GM19025 (cell line): ENCODE measurements around the gene RFC2.
"Not testable (repeated sequence)": the region's sequence is repeated elsewhere in the genome, so short reads cannot be mapped to it uniquely, and the experiment has no call there.

Experiments
- ATAC-seq: cut with Tn5 transposase; IDR thresholded peaks from one replicate; pipeline ENCODE4 v1.9.1; 2021; ENCODE audit warnings: mild to moderate bottlenecking, low read depth, moderate library complexity; ENCODE audit not compliant: unreplicated experiment

RFC2 gene

DNA sequence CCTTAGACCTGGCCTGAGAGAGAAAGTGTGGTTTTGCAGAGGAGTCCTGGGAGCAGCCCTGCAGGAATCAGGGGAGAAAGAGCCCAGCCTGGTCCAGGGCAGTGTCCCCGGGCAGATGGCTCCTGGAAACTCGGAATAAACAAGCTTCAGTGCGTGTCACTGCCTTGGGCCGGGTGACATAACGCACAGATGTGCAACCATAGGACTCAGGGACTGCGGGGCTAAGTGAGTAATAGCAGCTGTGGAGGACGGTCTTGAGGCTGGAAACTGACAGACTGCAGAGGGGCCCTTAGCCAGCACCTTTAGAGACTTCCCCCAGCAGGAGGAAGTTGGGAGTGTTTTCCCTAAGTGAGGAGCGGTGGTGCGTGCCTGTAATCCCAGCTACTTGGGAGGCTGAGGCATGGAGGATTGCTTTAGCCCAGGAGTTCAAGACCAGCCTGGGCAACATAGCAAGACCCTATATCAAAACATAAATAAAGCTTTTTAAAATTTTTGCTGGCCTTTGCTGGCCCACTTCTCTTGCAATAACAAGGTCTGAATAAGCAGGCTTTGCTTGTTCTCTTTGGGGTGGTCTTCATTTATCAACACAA is 29.8 kb upstream of the RFC2 start:
- no peak for ATAC-seq

DNA sequence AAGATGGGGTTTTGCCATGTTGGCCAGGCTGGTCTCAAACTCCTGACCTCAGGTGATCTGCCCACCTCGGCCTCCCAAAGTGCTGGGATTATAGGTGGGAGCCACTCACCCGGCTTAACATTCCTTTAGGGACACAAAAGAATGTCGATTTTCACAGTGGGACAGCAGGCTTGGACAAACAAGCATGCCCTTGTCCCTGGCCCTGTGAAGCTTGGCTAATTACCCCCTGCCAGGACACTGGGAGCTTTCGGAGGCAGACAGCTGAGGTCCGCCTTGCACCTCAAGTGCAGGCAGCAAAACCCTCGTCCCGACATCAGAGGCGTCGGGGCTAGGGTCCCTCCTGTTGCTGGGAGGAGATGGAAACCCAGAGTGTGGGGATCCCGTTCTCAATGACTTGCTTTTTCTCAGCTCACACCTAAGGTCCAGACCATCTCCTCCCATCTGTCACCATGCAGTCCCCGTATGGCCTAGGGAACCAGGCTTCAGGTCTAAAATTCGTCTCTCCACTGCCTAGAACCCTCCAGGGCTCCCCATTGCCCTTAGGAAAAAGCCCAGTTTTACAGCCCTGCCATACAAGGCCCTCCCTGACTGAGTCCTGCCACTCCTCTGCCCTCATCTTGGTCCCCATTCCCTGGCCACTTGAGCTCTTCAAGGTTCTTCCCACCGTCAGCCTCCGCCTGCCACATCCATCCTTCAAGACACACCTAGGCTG is 28.7 kb upstream of the RFC2 start:
- no peak for ATAC-seq

DNA sequence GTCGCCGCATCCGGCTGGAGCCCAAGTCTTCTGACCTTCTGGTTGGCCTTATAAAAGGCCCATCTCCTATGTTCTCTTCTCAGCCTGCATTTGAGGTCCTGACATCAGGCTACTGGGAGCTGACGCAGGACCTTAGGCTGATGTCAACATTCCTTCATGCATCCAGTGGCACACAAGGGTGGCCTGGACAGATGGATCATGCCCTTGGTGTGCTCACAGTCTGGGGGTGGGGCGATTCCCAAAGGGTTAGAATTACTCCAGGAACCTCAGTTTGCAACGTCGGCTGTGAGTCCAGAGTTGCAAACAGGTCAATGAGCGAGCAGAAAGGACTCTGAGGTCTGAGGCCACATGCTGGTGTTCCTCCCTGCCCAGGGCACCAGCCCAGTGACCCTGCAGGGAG is 26.8 kb upstream of the RFC2 start:
- no peak for ATAC-seq

DNA sequence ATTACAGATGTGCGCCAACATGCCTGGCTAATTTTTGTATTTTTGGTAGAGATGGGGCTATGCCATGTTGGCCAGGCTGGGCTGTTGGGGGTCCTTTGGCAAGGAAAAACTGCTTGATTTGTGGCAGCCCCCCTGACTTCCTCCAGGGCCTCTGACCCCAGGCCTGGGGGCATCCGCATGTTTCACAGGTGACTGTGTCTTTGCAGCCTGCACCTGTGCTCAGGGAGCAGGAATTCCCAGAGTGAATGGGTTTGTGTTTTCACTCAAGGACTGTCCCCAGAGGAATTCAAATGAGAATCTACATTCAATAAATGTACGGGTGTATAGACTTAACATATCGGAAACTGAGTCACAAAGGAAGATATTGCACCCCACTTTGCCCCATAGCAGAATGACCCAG is 23.4 kb upstream of the RFC2 start:
- ATAC-seq: no peak

DNA sequence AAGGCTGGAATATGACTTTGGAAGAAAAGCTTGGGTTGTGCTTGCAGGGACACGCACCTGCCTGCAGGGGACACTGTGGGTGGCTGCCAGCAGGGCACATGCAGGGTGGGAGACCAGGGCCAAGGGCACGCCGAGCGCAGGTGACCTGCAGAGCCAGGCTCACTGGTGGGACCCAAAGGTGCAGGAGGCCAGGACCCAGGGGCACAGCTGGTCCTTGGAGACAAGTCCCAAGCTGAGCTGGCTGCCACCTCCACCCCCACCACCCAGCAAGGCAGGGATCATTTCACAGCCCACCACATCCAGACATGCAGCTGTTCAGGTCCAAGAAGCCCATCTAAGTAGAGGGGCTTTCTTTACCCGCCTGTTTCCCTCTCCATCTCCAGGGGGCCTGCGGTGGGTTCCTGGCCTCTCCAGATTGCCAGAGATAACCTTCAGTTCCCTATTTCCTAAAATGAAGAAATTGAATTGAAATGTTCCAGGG is 21.2 kb upstream of the RFC2 start:
- no peak for ATAC-seq

DNA sequence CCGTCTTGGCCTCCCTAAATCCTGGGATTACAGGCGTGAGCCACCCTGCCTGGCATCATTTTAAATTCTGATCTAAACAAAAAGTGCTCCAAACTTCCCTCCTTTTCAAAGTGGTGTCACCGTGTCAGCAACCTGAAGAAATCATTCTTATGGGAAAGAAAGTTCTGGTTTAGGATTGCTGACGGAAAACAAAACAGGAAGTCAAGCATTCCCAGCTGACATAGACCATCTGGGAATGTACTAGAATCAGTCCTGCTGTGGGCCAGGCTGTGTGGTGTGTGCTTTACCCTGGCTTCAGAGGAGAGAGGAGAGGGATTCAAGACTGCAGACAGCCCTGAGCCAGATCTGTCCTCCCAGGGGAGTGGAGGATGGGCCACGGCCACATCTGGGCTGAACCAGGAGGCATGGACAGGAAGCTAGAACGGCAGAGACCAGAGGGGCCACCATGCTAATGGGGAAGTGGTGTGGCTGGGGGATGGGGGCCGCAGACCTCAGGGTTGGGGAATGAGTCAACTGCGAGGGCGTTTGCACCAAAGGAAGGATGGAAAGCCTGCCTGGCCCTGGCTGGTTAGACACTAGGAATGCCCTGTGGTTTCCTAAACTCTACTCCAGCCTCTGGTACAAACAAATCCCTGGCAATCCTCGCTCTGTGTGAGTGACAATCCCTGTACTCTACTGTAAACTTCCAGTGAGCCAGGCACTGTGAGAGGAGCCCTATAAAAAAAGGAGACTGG is 18.3 kb upstream of the RFC2 start:
- ATAC-seq: peak; percentile 75

DNA sequence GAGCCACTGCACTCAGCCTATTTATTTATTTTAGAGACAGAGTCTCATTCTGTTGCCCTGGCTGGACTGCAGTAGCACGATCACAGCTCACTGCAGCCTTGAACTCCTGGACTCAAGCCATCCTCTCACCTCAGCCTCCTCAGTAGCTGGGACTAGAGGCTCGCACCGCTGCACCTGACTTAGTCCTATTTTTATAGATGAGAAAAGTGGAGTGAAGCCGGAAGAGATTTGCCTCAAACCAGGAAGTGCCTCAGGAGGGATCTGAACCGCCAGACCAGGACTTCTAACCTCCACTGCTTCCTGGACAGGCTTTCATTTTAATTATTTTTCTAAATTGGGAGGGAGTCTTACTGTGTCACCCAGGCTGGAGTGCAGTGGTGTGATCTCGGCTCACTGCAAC is 17.5 kb upstream of the RFC2 start:
- no peak for ATAC-seq

DNA sequence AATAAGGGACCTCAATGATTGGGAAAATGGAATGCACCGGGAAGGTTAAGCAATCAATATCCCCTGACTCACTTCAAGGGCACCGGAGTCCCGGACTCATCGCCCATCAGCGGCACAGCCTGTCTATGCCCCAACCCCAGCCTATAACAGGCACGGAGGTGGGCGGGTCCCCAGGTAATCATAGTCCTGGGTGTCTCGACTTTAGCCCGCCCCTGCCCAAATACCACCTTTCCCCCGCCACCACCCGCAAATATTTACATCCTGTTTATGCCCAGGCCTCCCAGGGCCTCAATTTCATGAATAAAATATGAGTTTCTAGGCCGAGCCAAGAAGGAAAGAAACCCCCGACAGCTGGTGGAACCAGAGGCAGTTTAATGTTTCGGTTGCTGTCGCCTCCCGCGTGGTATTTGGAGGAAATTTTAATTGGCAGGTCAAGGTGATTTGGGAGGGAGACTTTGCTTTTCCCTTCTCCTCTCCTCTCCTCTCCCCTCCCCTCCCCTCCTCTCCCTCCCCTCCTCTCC is 15.6 kb upstream of the RFC2 start:
- no peak for ATAC-seq

DNA sequence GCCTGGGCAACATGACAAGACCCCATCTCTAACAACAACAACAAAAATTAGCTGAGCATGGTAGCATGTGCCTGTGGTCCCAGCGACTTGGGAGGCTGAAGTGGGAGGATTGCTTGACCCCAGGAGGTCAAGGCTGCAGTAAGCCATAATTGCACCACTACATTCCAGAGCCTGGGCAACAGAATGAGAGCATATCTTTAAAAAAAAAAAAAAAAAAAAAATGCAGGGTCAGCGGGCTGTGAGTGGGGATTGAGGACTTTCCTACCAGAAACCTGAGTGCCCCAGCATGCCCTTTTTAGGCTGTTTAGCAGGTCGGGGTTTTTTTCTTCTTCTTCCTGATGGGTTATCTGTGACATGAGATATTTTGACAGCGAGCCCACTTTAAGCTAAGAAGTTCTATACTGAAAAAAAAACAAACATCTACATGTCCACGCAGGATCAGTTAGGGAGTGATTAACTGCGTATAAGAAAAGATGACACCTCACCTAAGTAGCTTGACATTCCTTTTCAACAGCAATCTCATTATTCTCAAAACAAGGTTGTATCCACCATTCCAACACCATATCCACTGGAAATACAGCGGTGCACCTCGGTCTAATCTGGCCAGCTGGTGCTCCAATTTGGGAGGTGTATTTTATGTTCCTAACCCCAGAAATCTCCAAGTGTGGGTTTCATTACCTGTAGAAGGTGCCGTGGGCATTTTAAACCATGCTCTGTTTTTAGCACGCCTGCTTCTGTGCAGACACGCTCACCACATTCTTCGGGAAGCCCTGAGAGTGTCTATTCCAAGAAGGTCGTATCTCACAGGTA is 13.8 kb upstream of the RFC2 start:
- no peak for ATAC-seq

DNA sequence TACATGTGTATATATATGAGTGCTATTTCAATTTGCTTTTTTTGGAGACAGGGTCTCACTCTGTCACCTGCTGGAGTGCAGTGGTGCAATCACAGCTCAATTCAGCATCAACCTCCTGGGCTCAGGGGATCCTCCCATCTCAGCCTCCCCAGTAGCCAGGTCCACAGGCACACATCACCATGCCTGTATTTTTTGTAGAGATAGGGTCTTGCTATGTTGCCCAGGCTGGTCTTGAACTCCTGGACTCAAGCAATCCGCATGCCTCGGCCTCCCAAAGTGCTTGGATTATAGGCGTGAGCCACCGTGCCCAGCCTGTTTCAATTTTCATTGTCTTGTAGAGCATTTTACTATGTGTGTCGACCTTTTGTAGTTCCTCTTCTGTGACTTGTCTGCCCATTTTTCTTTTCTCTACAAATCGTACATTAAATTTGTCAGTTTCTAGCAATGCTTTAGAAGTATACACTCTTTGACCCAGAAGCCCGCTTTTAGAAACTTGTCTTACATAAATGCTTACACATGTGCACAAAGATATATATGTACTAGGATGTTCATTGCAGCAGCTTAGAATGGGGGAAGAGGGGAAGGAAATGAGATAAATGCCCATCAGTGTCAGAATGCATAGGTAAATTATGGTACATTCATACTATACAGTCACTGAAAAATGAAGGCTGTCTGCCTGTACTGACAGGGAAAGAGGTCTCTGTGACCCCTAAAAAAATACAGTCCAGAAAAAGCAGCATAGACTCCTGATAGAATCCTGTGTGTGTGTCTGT is 12.2 kb upstream of the RFC2 start:
- no peak for ATAC-seq

DNA sequence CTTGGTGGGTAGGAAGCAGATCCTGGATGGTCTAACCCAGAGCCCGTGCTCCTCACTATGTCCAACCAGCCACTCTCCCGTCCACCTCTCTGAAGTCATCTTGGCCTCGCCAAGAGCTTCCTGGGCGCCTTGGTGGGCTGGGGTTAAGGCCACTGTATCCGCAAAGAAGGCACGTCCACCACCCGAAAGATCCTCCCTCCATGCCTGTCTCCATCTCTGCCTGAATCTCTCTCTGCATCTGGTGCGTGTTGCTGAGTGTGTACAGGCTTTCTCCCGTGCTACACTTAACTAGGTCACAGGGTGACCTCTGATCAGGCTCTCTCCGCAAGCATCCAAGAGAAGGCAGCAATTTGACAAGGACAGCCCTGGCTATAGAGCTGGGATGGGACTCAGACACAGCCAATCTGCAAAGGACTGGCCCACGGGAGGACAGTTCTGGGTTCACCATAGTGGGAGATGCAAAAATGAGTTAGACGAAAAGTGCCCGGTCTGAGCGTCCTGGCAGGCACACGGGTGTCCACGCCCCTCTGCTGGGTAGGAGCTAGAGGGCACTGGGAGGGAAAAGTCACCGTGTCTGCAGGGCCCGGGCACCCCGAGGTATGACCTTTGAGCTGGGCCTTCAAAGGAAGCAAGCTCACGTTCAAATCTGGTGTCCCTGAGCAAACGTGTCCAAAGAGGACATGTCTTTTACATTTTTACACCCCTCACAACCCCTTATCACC is 9.4 kb upstream of the RFC2 start:
- no peak for ATAC-seq

DNA sequence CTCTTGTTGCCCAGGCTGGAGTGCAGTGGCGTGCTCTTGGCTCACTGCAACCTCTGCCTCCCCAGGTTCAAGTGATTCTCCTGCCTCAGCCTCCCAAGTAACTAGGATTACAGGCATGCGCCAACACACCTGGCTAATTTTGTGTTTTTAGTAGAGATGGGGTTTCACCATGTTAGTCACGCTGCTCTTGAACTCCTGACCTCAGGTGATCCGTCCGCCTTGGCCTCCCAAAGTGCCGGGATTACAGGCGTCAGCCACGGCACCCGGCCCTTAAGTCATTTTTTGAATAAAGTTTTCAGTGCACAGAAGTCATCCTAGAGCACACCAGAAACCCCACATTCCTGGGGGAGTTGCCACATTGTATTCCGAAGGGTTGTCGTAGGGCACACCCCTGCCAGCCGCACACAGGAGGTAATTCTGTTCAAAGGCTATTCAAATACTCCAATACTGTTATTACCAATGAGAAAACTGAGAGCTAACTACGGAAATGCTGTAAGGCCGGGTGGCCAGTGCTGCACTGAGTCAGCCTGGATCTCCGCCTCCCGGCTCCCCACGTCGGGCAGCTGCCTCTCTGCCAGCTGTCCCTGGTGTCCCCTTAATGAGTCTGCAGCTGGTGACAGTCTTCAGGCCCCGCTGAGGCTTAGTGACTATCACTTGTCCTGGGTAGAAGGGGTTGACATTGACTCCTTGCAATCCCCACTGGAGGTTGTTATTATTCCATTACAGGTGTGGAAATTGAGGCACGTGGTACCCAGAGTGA is 8.6 kb upstream of the RFC2 start:
- ATAC-seq: no peak

DNA sequence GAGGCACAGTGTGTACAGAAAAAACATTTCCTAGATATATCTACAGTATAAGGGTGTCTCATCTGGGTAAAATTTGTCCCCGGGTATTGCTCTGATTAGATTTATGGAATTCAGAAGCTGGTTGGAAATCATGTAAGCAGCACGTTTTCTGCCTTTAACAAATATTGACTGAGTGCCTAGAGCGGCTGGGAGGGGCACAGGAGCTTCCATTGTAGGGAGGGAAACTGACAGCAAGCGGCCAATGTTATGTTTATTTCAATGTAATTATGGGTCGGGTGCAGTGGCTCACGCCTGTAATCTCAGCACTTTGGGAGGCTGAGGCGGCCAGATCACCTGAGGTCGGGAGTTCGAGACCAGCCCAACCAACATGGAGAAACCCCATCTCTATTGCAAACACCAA is 4.4 kb upstream of the RFC2 start:
- no peak for ATAC-seq

DNA sequence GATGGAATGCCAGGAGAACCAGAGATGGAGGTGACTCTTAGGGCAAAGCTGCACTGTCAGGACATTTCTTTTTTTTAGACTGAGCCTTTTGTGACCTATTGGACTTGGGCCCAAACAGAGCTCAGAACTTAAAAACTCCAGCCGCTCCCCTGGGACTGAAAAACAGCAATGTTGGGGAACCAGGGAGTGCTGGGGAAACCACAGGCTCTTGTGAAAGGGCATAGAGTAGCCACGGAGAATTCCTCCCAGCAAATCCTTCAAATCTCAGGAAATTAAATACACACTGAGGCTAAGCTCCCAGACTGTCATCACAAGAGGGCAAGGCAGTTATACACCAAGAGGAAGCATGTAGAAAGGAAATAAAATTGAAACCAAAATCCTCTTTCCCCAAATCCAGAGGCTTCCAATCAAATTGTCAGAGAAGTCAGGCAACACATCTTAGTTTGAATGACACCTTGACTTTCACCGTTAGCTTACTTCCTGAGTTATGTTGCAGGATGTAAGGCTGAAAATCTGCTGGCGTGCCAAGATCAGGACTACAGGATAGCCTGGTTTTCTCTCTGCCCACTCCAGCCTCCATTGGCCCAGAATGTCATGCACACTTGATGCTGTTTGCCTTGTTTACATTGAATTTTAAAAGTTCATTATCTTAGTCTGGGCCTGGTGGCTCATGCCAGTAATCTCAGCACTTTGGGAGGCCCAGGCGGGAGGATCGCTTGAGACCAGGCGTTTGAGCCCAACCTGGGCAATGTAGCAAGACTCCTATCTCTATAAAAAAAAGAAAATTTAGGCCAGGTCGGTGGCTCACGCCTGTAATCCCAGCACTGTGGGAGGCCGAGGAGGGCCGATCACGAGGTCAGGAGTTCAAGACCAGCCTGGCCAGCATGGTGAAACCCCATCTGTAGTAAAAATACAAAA is 2.6 kb upstream of the RFC2 start:
- ATAC-seq: no peak

DNA sequence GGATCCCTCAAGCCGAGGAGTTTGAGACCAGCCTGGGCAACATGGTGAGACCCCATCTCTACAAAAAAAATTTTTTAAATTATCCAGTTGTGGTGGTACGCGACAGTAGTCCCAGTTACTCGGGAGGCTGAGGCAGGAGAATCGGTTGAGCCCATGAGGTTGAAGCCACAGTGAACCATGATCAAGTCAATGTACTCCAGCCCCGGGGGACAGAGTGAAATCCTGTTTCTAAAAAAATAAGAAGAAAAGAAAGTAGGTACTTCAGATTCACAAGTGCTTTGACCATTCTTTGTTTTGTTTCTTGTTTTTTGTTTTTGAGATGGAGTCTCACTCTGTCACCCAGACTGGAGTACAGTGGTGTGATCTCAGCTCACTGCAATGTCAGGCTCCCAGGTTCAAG is 1.3 kb upstream of the RFC2 start:
- not testable (repeated sequence) for ATAC-seq

DNA sequence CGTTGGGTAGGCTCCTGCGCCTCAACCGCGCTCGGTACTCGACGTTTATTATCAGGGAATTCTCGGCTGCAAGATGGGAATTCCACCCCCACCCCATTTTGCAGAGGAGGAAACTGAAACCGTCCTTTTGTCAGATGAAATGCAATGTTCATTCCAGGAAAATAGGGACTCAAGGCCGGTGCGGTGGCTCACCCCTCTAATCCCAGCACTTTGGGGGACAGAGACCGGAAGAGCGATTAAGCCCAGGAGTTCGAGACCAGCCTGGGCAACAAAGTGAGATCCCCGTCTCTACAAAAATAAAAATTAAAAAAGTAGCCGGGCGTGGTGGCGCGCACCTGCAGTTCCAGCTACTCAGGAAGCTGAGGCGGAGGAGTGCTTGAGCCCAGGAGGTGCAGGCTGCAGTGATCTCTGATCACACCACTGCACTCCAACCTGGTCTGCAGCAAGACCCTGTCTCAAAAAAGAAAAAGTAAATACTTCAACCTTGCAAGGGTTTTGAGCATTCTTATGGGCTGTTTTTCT is 720 bp upstream of the RFC2 start:
- no peak for ATAC-seq

DNA sequence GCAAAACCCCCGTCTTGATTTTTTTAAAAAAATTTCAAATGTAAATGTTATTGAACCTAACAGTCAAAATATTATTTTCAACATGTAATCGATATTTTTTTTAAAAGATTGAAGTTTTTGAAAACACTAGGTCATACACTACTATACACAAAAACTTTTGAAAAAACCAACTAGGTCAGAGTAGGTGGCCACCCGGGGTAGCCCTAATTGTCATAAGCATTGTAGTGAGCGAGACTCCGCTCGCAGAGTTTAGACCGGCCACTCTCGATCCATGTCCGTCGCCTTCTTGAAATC is 417 bp downstream of the RFC2 start:
- ATAC-seq: no peak

DNA sequence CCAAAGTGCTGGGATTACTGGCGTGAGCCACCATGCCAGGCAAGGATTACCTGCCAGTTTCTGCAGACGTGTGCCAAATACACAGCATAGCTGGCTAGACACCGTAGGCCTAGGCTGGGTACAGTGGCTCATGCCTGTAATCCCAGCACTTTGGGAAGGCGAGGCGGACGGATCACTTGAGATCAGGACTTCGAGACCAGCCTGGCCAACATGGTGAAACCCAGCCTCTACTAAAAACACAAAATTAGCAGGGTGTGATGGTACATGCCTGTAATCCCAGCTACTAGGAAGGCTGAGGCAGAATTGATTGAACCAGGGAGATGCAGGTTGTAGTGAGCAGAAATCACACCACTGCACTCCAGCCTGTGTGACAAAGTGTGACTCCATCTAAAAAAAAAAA is 868 bp downstream of the RFC2 start:
- ATAC-seq: no peak
